ENCODE results near the gene ATCAY.

- TF ChIP-seq CTCF (IDR thresholded peaks at IDR 0.05), result no peak
- TF ChIP-seq POLR2A (IDR thresholded peaks at IDR 0.05), result no peak
- TF ChIP-seq EP300 (IDR thresholded peaks at IDR 0.05), result no peak
Measured at GRCh38 chr19:3942790-3943409, 62.4 kb downstream of the ATCAY start.

Data from suprapubic skin (tissue), 3 donors.